ENCODE results near the gene XPNPEP3. TPM values are rescaled to one million over a fixed set of nuclear protein-coding genes. Genes with fewer than 3 reads are reported as not detected.
"Not testable (repeated sequence)": the region's sequence is repeated elsewhere in the genome, so short reads cannot be mapped to it uniquely, and the experiment has no call there.

Gene XPNPEP3
- total and polyA plus RNA-seq, 3 experiments from 2014 or later, result 9.1 to 19.6 (median 18.7) TPM

GRCh38 chr22:40819599-40820140 lies 37.3 kb upstream of the XPNPEP3 start:
- peak overlapping the region; percentile 12 for H3K27ac ChIP-seq (ENCODE audit: low read depth, low read length)
- no peaks in the 10 kb centered on the region for H3K27me3 ChIP-seq (ENCODE audit: insufficient read depth, low read length, poor library complexity, severe bottlenecking)
- H3K36me3 ChIP-seq (ENCODE audit: insufficient read depth, low read length), result no peaks in the 10 kb centered on the region
- no peak for DNase-seq
- peak overlapping the region; percentile 55 for H3K4me3 ChIP-seq (ENCODE audit: low read length)
- no peaks in the 10 kb centered on the region for H3K9me3 ChIP-seq (ENCODE audit: low read length)
- H3K4me3 Mint-ChIP-seq, result peak overlapping the region; percentile 90 to 98 (median 97)
- ChIA-PET CTCF (interaction anchor here (1.8 kb wide), 1 partner anchor 137 kb away, joined by 5 read pairs; no protein-coding TSS in a partner anchor), POLR2A (interaction anchor here (0.7 to 1.0 kb wide), 2 partner anchors 10 to 37 kb away, joined by 4 read pairs; partner anchors contain the start of gene ST13)
- H3K27me3 Mint-ChIP-seq, result no peaks in the 10 kb centered on the region
- peaks cover 23% of the 10 kb centered on the region for H3K4me1 ChIP-seq (ENCODE audit: insufficient read depth, low read length)
- peaks cover 28 to 40% (median 40%) of the 10 kb centered on the region in 3 donors for H3K4me1 Mint-ChIP-seq
- peaks cover 0 to 22% (median 0%) of the 10 kb centered on the region in 3 donors for H3K36me3 Mint-ChIP-seq
- H3K27ac Mint-ChIP-seq, result peak overlapping the region in 7 of 8 donors; percentile 39 to 96 (median 83)
- H3K9me3 Mint-ChIP-seq, result no peaks in the 10 kb centered on the region

- ChIA-PET POLR2A (no interaction called here), CTCF (no interaction called here)
Measured at GRCh38 chr22:40823426-40823825, 33.5 kb upstream of the XPNPEP3 start.

GRCh38 chr22:40826292-40826691 lies 30.7 kb upstream of the XPNPEP3 start:
- H3K27me3 ChIP-seq (ENCODE audit: insufficient read depth, low read length, poor library complexity, severe bottlenecking); H3K4me3 ChIP-seq (ENCODE audit: low read length); H3K27ac ChIP-seq (ENCODE audit: low read depth, low read length); H3K4me1 ChIP-seq (ENCODE audit: insufficient read depth, low read length); H3K27me3 Mint-ChIP-seq; H3K9me3 Mint-ChIP-seq; H3K4me1 Mint-ChIP-seq; H3K9me3 ChIP-seq (ENCODE audit: low read length); DNase-seq; H3K4me3 Mint-ChIP-seq; CTCF ChIA-PET: not testable (repeated sequence)
- Mint-ChIP-seq H3K27ac (peak overlapping the region in 1 of 8 donors; percentile 17), H3K36me3 (peaks cover 8 to 62% (median 19%) of the 10 kb centered on the region in 3 donors)
- peaks cover 20% of the 10 kb centered on the region for H3K36me3 ChIP-seq (ENCODE audit: insufficient read depth, low read length)
- POLR2A ChIA-PET, result interaction anchor here (0.7 kb wide), 1 partner anchor 142 kb away, joined by 3 read pairs; no protein-coding TSS in a partner anchor

More at GRCh38 chr22:40823426-40823825, 33.5 kb upstream of the XPNPEP3 start:
- Histone ChIP-seq H3K27ac (ENCODE audit: low read depth, low read length) (no peak overlapping the region), H3K4me1 (ENCODE audit: insufficient read depth, low read length) (peaks cover 8% of the 10 kb centered on the region), H3K4me3 (ENCODE audit: low read length) (no peak overlapping the region), H3K9me3 (ENCODE audit: low read length) (no peaks in the 10 kb centered on the region), H3K36me3 (ENCODE audit: insufficient read depth, low read length) (peaks cover 8% of the 10 kb centered on the region), H3K27me3 (ENCODE audit: insufficient read depth, low read length, poor library complexity, severe bottlenecking) (no peaks in the 10 kb centered on the region)
- Mint-ChIP-seq H3K4me3 (no peak overlapping the region), H3K27me3 (no peaks in the 10 kb centered on the region), H3K27ac (no peak overlapping the region), H3K4me1 (peaks cover 6 to 16% (median 13%) of the 10 kb centered on the region in 3 donors), H3K36me3 (peaks cover 0 to 42% (median 10%) of the 10 kb centered on the region in 3 donors), H3K9me3 (no peaks in the 10 kb centered on the region)
- DNase-seq, result no peak

GRCh38 chr22:40826984-40827741 lies 29.8 kb upstream of the XPNPEP3 start:
- Histone ChIP-seq H3K36me3 (ENCODE audit: insufficient read depth, low read length) (peaks cover 23% of the 10 kb centered on the region), H3K4me1 (ENCODE audit: insufficient read depth, low read length) (no peaks in the 10 kb centered on the region), H3K9me3 (ENCODE audit: low read length) (no peaks in the 10 kb centered on the region), H3K27ac (ENCODE audit: low read depth, low read length) (no peak overlapping the region), H3K4me3 (ENCODE audit: low read length) (no peak overlapping the region), H3K27me3 (ENCODE audit: insufficient read depth, low read length, poor library complexity, severe bottlenecking) (no peaks in the 10 kb centered on the region)
- no peaks in the 10 kb centered on the region for H3K4me1 Mint-ChIP-seq
- peak overlapping the region in 1 of 8 donors; percentile 12 for H3K27ac Mint-ChIP-seq
- H3K9me3 Mint-ChIP-seq, result no peaks in the 10 kb centered on the region
- CTCF ChIA-PET, result no interaction called here
- POLR2A ChIA-PET, result interaction anchor here (0.7 kb wide), 1 partner anchor 143 kb away, joined by 3 read pairs; no protein-coding TSS in a partner anchor
- H3K27me3 Mint-ChIP-seq, result no peaks in the 10 kb centered on the region
- H3K4me3 Mint-ChIP-seq, result no peak overlapping the region
- DNase-seq, result no peak
- peaks cover 8 to 69% (median 20%) of the 10 kb centered on the region in 3 donors for H3K36me3 Mint-ChIP-seq

GRCh38 chr22:40829131-40829530 lies 27.8 kb upstream of the XPNPEP3 start:
- Mint-ChIP-seq H3K9me3 (no peaks in the 10 kb centered on the region), H3K27me3 (no peaks in the 10 kb centered on the region), H3K27ac (no peak overlapping the region), H3K4me3 (no peak overlapping the region), H3K36me3 (peaks cover 8 to 73% (median 26%) of the 10 kb centered on the region in 3 donors), H3K4me1 (no peaks in the 10 kb centered on the region)
- Histone ChIP-seq H3K4me1 (ENCODE audit: insufficient read depth, low read length) (no peaks in the 10 kb centered on the region), H3K4me3 (ENCODE audit: low read length) (no peak overlapping the region), H3K27me3 (ENCODE audit: insufficient read depth, low read length, poor library complexity, severe bottlenecking) (no peaks in the 10 kb centered on the region), H3K36me3 (ENCODE audit: insufficient read depth, low read length) (peaks cover 30% of the 10 kb centered on the region), H3K27ac (ENCODE audit: low read depth, low read length) (no peak overlapping the region), H3K9me3 (ENCODE audit: low read length) (no peaks in the 10 kb centered on the region)
- POLR2A ChIA-PET, result no interaction called here
- DNase-seq, result no peak
- CTCF ChIA-PET, result no interaction called here

GRCh38 chr22:40834619-40835018 lies 22.3 kb upstream of the XPNPEP3 start:
- Histone ChIP-seq H3K36me3 (ENCODE audit: insufficient read depth, low read length) (peaks cover 50% of the 10 kb centered on the region), H3K9me3 (ENCODE audit: low read length) (no peaks in the 10 kb centered on the region), H3K4me1 (ENCODE audit: insufficient read depth, low read length) (no peaks in the 10 kb centered on the region), H3K27ac (ENCODE audit: low read depth, low read length) (no peak overlapping the region), H3K27me3 (ENCODE audit: insufficient read depth, low read length, poor library complexity, severe bottlenecking) (no peaks in the 10 kb centered on the region), H3K4me3 (ENCODE audit: low read length) (no peak overlapping the region)
- POLR2A ChIA-PET, result no interaction called here
- Mint-ChIP-seq H3K27me3 (no peaks in the 10 kb centered on the region), H3K4me1 (peaks cover 0 to 12% (median 3%) of the 10 kb centered on the region in 3 donors), H3K27ac (peak overlapping the region in 2 of 8 donors; percentile 29 to 33), H3K4me3 (no peak overlapping the region), H3K36me3 (peaks cover 5 to 82% (median 22%) of the 10 kb centered on the region in 3 donors), H3K9me3 (no peaks in the 10 kb centered on the region)
- CTCF ChIA-PET, result no interaction called here
- DNase-seq, result no peak

GRCh38 chr22:40838486-40838885 lies 18.5 kb upstream of the XPNPEP3 start:
- Mint-ChIP-seq H3K4me3 (no peak overlapping the region), H3K36me3 (peaks cover 10 to 83% (median 27%) of the 10 kb centered on the region in 3 donors), H3K27me3 (no peaks in the 10 kb centered on the region), H3K4me1 (peaks cover 11 to 30% (median 14%) of the 10 kb centered on the region in 3 donors), H3K9me3 (no peaks in the 10 kb centered on the region), H3K27ac (peak overlapping the region in 2 of 8 donors; percentile 35 to 42)
- no peak overlapping the region for H3K27ac ChIP-seq (ENCODE audit: low read depth, low read length)
- H3K9me3 ChIP-seq (ENCODE audit: low read length), result no peaks in the 10 kb centered on the region
- CTCF ChIA-PET, result no interaction called here
- no peak overlapping the region for H3K4me3 ChIP-seq (ENCODE audit: low read length)
- H3K27me3 ChIP-seq (ENCODE audit: insufficient read depth, low read length, poor library complexity, severe bottlenecking), result no peaks in the 10 kb centered on the region
- no peaks in the 10 kb centered on the region for H3K4me1 ChIP-seq (ENCODE audit: insufficient read depth, low read length)
- POLR2A ChIA-PET, result no interaction called here
- H3K36me3 ChIP-seq (ENCODE audit: insufficient read depth, low read length), result peaks cover 62% of the 10 kb centered on the region
- no peak for DNase-seq

- Mint-ChIP-seq H3K27me3 (no peaks in the 10 kb centered on the region), H3K36me3 (peaks cover 10 to 83% (median 26%) of the 10 kb centered on the region in 3 donors)
Measured at GRCh38 chr22:40844951-40845350, 12.0 kb upstream of the XPNPEP3 start.

More at GRCh38 chr22:40844951-40845350, 12.0 kb upstream of the XPNPEP3 start:
- ChIA-PET CTCF (no interaction called here), POLR2A (no interaction called here)
- Mint-ChIP-seq H3K4me1 (peaks cover 10 to 25% (median 24%) of the 10 kb centered on the region in 3 donors), H3K4me3 (no peak overlapping the region), H3K27ac (no peak overlapping the region), H3K9me3 (no peaks in the 10 kb centered on the region)
- Histone ChIP-seq H3K27me3 (ENCODE audit: insufficient read depth, low read length, poor library complexity, severe bottlenecking) (no peaks in the 10 kb centered on the region), H3K36me3 (ENCODE audit: insufficient read depth, low read length) (peaks cover 50% of the 10 kb centered on the region), H3K9me3 (ENCODE audit: low read length) (no peaks in the 10 kb centered on the region), H3K4me1 (ENCODE audit: insufficient read depth, low read length) (no peaks in the 10 kb centered on the region), H3K27ac (ENCODE audit: low read depth, low read length) (no peak overlapping the region), H3K4me3 (ENCODE audit: low read length) (no peak overlapping the region)
- no peak for DNase-seq

Measured in CD8-positive, alpha-beta memory T cell (primary cell).